Kidney (tissue), 14 donors: ENCODE results near the gene ZNF627. TPM values are rescaled to one million over a fixed set of nuclear protein-coding genes. Genes with fewer than 3 reads are reported as not detected.

Experiments used
- DNase-seq, 5 donors: peaks; one replicate each; pipeline ENCODE4 v3.0.0-alpha.2; 2013 to 2020
- FAIRE-seq: peaks from 2 replicates; lab custom pipeline; 2012; peaks lifted over from hg19 to GRCh38; lab: Jason Lieb, UNC
- H3K27ac ChIP-seq, 2 donors: one replicate each; pipeline ENCODE4 v1.7.0; 2013; ENCODE audit warnings: low read depth in 2 of 2, low read length in 2 of 2, inconsistent platforms in 1 of 2
- H3K27me3 ChIP-seq: one replicate; pipeline ENCODE4 v1.7.1; 2013; ENCODE audit warnings: low read length, inconsistent platforms; ENCODE audit not compliant: control insufficient read depth, insufficient read depth
- H3K36me3 ChIP-seq, 3 donors: one replicate each; pipeline versions ENCODE4 v1.7.0 to v1.7.1; 2013; ENCODE audit warnings: low read length in 3 of 3, control low read depth in 1 of 3, inconsistent platforms in 1 of 3; ENCODE audit not compliant: insufficient read depth in 3 of 3, control insufficient read depth in 2 of 3
- H3K4me1 ChIP-seq, 3 donors: one replicate each; pipeline versions ENCODE4 v1.7.0 to v1.7.1; 2013; ENCODE audit warnings: low read length in 3 of 3, inconsistent platforms in 1 of 3, low read depth in 1 of 3; ENCODE audit not compliant: control insufficient read depth in 2 of 3, insufficient read depth in 2 of 3
- H3K4me3 ChIP-seq, 3 donors: one replicate each; pipeline versions ENCODE4 v1.7.0 to v1.8.1; 2013; ENCODE audit warnings: low read length in 3 of 3, control low read depth in 1 of 3, inconsistent platforms in 1 of 3
- H3K9ac ChIP-seq, 3 donors: one replicate each; pipeline versions ENCODE4 v1.7.0 to v1.7.1; 2013; ENCODE audit warnings: low read length in 3 of 3, control low read depth in 1 of 3, inconsistent platforms in 1 of 3
- H3K9me3 ChIP-seq, 3 donors: one replicate each; pipeline versions ENCODE4 v1.7.0 to v1.7.1; 2013; ENCODE audit warnings: low read length in 3 of 3, control low read depth in 1 of 3, inconsistent platforms in 1 of 3; ENCODE audit not compliant: control insufficient read depth in 2 of 3, insufficient read depth in 1 of 3
- CTCF ChIP-seq: IDR thresholded peaks from 3 replicates; pipeline ENCODE4 v1.5.1; 2012; ENCODE audit warnings: mild to moderate bottlenecking, moderate library complexity, borderline replicate concordance; ENCODE audit not compliant: insufficient read depth; ENCODE audit errors: extremely low read depth
- intact Hi-C: fragments of 100-400 bp; cut with DNase I; formaldehyde crosslinking; loops from one replicate; pipeline ENCODE4 v1.11.1; 2022
- polyA plus RNA-seq: library from polyadenylated mRNA; stranded (reverse); fragments of 350-450 nt; fragmentation: Illumina TruSeq; extraction: RNeasy Lipid Tissue Mini Kit (QIAGEN cat#74804); gene quantifications from one replicate; pipeline ENCODE4 v1.2.3, GENCODE V29; 2014; ENCODE audit warnings: low read depth, low replicate concordance; ENCODE audit not compliant: insufficient read depth
- total RNA-seq: library from RNA; stranded (reverse); fragmentation: NEBNext Ultra II Directional; extraction: Animal tissue kit (Norgen Biotek cat#: 25700); gene quantifications from one replicate; pipeline ENCODE4 v1.2.1, GENCODE V29; 2021
- donor health status: control.
- donor health status: control.
- donor health status: control.
- donor health status: control.
- donor health status: control.
- donor health status: DM: yes; HTN: yes; CAD: no.
- donor health status: Normal renal cell carcinoma (clear cell type).

ZNF627 gene
- total and polyA plus RNA-seq, 2 donors from 2014 or later, result 8.4 to 20.8 TPM

- intact Hi-C loops, result no loop called here
- Histone ChIP-seq H3K27me3 (no peaks in the 10 kb centered on the region), H3K4me1 (no peaks in the 10 kb centered on the region), H3K27ac (no peak overlapping the region), H3K9me3 (no peaks in the 10 kb centered on the region), H3K9ac (no peak overlapping the region), H3K4me3 (no peak overlapping the region), H3K36me3 (no peaks in the 10 kb centered on the region)
- no peak for TF ChIP-seq CTCF
- no peak for FAIRE-seq
- DNase-seq, result no peak
Observed at GRCh38 chr19:11662278-11662677, 65.0 kb downstream of the ZNF627 start.

GRCh38 chr19:11663181-11663591 is 65.9 kb downstream of the ZNF627 start:
- H3K4me3 ChIP-seq, result no peak overlapping the region
- H3K36me3 ChIP-seq, result no peaks in the 10 kb centered on the region
- intact Hi-C loops, result no loop called here
- no peak overlapping the region for H3K27ac ChIP-seq
- FAIRE-seq (no peak), DNase-seq (no peak)
- H3K9ac ChIP-seq, result no peak overlapping the region
- no peaks in the 10 kb centered on the region for H3K27me3 ChIP-seq
- H3K4me1 ChIP-seq, result no peaks in the 10 kb centered on the region
- TF ChIP-seq CTCF, result no peak
- no peaks in the 10 kb centered on the region for H3K9me3 ChIP-seq

Other genes starting within 250 kb of the ZNF627 start
- gene PLPPR2, start 242.1 kb upstream of the ZNF627 start, total RNA-seq, result 22.5 TPM
- gene PLPPR2, start 242.1 kb upstream of the ZNF627 start, polyA plus RNA-seq, result 11.7 TPM
- 4.1 TPM for gene SWSAP1, start 222.8 kb upstream of the ZNF627 start, total RNA-seq
- 6.2 TPM for gene SWSAP1, start 222.8 kb upstream of the ZNF627 start, polyA plus RNA-seq
- gene EPOR, start 213.2 kb upstream of the ZNF627 start, total RNA-seq, result 23.6 TPM
- 20.4 TPM for gene EPOR, start 213.2 kb upstream of the ZNF627 start, polyA plus RNA-seq
- gene RGL3, start 178.2 kb upstream of the ZNF627 start, total RNA-seq, result 126 TPM
- 56.9 TPM for gene RGL3, start 178.2 kb upstream of the ZNF627 start, polyA plus RNA-seq
- 1.5 TPM for gene ODAD3, start 162.4 kb upstream of the ZNF627 start, total RNA-seq
- 7.1 TPM for gene ODAD3, start 162.4 kb upstream of the ZNF627 start, polyA plus RNA-seq
- gene PRKCSH, start 161.8 kb upstream of the ZNF627 start, total RNA-seq, result 278 TPM
- gene PRKCSH, start 161.8 kb upstream of the ZNF627 start, polyA plus RNA-seq, result 182 TPM
- gene ELAVL3, start 116.4 kb upstream of the ZNF627 start, total RNA-seq, result 0.22 TPM
- not detected for gene ELAVL3, start 116.4 kb upstream of the ZNF627 start, polyA plus RNA-seq
- gene ZNF653, start 91.6 kb upstream of the ZNF627 start, total RNA-seq, result 11.5 TPM
- gene ZNF653, start 91.6 kb upstream of the ZNF627 start, polyA plus RNA-seq, result 10.8 TPM
- gene ECSIT, start 68.3 kb upstream of the ZNF627 start, total RNA-seq, result 33.8 TPM
- gene ECSIT, start 68.3 kb upstream of the ZNF627 start, polyA plus RNA-seq, result 83.4 TPM
- 47.8 TPM for gene CNN1, start 58.6 kb upstream of the ZNF627 start, total RNA-seq
- gene CNN1, start 58.6 kb upstream of the ZNF627 start, polyA plus RNA-seq, result 42.2 TPM
- gene ELOF1, start 38.3 kb upstream of the ZNF627 start, total RNA-seq, result 47.5 TPM
- 72.4 TPM for gene ELOF1, start 38.3 kb upstream of the ZNF627 start, polyA plus RNA-seq
- 13.8 TPM for gene ACP5, start 19.8 kb upstream of the ZNF627 start, total RNA-seq
- 93.3 TPM for gene ACP5, start 19.8 kb upstream of the ZNF627 start, polyA plus RNA-seq
- 12.5 TPM for gene ZNF823, start 141.5 kb downstream of the ZNF627 start, total RNA-seq
- gene ZNF823, start 141.5 kb downstream of the ZNF627 start, polyA plus RNA-seq, result 5.6 TPM
- 19.3 TPM for gene ZNF441, start 169.5 kb downstream of the ZNF627 start, total RNA-seq
- 4.4 TPM for gene ZNF441, start 169.5 kb downstream of the ZNF627 start, polyA plus RNA-seq
- gene ZNF491, start 201.0 kb downstream of the ZNF627 start, total RNA-seq, result 2.5 TPM
- gene ZNF491, start 201.0 kb downstream of the ZNF627 start, polyA plus RNA-seq, result 1.1 TPM
- gene ZNF440, start 216.8 kb downstream of the ZNF627 start, total RNA-seq, result 21.0 TPM
- 3.0 TPM for gene ZNF440, start 216.8 kb downstream of the ZNF627 start, polyA plus RNA-seq